GM10248 (cell line): ENCODE measurements around the gene ACP6.
A peak's percentile ranks its signal among the peaks of the same experiment; 100 is the strongest.
"Not testable (repeated sequence)": the region's sequence is repeated elsewhere in the genome, so short reads cannot be mapped to it uniquely, and the experiment has no call there.

Experiments used
- CTCF ChIA-PET: fragments of 300-600 bp; sonication (Branson Sonifier 250); formaldehyde crosslinking; extraction: SDS; loops from one replicate; lab custom pipeline; 2021; ENCODE audit warnings: antibody characterized with exemption; lab: Yijun Ruan, JAX
- POLR2A ChIA-PET: fragments of 350-650 bp; sonication (Branson Sonifier 250); formaldehyde crosslinking; extraction: SDS; loops from one replicate; lab custom pipeline; 2020; ENCODE audit warnings: antibody characterized with exemption; lab: Yijun Ruan, JAX
- DNase-seq: peaks from one replicate; pipeline ENCODE4 v3.0.0; 2012; ENCODE audit errors: extremely low spot score
- TF ChIP-seq, protein P1 (sequence below): IDR thresholded peaks from 2 replicates; pipeline ENCODE4 v1.5.1; 2012; ENCODE audit warnings: mild to moderate bottlenecking, low read depth; ENCODE audit errors: extremely low read depth, missing control alignments, control extremely low read depth

The ACP6 gene

DNA sequence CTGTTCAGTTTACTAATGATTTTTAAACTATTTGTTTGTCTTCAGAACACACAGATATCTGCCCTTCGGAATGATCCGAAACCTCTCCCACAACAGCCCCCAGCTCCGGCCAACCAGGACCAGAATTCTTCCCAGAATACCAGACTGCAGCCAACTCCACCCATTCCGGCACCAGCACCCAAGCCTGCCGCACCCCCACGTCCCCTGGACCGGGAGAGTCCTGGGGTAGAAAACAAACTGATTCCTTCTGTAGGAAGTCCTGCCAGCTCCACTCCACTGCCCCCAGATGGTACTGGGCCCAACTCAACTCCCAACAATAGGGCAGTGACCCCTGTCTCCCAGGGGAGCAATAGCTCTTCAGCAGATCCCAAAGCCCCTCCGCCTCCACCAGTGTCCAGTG, 51.6 kb downstream of the ACP6 start:
- CTCF ChIA-PET: interaction anchor here (1.1 to 4.2 kb wide), 3 partner anchors 8 to 22 kb away, joined by 3 to 24 read pairs (median 4); no protein-coding TSS in a partner anchor
- TF ChIP-seq, protein P1, sequence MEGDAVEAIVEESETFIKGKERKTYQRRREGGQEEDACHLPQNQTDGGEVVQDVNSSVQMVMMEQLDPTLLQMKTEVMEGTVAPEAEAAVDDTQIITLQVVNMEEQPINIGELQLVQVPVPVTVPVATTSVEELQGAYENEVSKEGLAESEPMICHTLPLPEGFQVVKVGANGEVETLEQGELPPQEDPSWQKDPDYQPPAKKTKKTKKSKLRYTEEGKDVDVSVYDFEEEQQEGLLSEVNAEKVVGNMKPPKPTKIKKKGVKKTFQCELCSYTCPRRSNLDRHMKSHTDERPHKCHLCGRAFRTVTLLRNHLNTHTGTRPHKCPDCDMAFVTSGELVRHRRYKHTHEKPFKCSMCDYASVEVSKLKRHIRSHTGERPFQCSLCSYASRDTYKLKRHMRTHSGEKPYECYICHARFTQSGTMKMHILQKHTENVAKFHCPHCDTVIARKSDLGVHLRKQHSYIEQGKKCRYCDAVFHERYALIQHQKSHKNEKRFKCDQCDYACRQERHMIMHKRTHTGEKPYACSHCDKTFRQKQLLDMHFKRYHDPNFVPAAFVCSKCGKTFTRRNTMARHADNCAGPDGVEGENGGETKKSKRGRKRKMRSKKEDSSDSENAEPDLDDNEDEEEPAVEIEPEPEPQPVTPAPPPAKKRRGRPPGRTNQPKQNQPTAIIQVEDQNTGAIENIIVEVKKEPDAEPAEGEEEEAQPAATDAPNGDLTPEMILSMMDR: no peak
- POLR2A ChIA-PET: no interaction called here

DNA sequence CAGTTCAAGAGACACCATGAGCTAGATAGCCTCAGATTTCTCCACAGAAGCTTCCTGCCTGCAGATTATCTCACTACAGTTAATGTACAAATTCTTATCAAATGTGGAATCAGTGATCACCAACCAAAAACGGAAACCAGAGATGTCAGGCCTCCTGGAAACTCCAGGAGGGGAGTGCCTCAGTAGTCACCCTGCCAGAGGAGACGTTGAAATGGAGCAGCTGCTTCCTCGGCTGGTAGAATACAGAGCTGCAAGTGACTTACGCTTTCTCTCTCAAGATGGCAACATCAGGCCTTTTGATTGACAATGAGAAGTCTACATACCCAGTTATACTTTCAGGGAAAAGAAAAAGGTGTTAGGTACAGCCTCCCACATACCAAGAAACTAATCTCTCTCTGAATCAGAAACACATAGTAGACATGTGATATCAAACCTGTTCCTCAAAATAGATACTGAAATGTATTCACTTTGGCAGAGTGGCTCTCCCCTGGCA, 52.2 kb downstream of the ACP6 start:
- ChIA-PET POLR2A (no interaction called here), CTCF (interaction anchor here (1.1 to 4.2 kb wide), 3 partner anchors 8 to 23 kb away, joined by 3 to 24 read pairs (median 4); no protein-coding TSS in a partner anchor)
- TF ChIP-seq, protein P1: no peak
- no peak for DNase-seq

More for the DNA sequence above, 51.6 kb downstream of the ACP6 start:
- no peak for DNase-seq

DNA sequence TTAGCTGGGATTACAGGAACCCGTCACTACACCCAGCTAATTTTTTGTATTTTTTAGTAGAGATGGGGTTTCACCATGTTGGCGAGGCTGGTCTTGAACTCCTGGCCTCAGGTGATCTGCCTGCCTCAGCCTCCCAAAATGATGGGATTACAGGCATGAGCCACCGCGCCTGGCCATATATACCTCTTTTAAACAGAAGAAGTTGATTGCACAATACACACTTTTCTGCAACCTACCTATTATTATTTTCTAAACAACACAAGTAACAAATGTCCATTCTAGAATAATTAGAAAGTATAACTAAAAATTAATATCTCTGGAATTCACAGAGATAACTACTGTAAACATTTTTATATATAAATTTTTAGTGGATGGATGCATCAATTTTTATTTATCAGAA, 55.4 kb downstream of the ACP6 start:
- CTCF ChIA-PET: interaction anchor here (4.2 to 6.0 kb wide), 2 partner anchors 12 kb away, joined by 24 to 37 read pairs; no protein-coding TSS in a partner anchor
- DNase-seq, POLR2A ChIA-PET: not testable (repeated sequence)

DNA sequence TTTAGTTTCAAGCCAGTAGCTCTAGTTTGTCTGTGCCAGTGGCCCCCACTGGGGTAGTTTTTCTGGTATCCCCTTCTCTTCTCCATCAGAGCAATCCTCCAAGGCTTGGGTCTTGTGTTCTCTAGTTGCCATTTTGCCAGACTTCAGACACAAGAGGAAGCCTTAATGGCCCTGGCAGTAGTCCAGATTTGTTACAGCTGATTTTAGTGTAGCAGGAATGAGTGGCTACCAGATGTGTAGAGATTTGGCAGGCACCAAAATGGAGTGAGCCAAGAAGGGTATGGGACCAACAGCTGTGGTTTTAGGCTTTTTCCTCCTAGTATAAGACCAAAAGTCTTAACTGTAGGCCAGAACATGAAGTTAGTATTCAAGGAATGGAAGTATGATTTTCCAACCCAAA, 56.8 kb downstream of the ACP6 start:
- ChIA-PET CTCF (interaction anchor here (0.7 to 6.0 kb wide), 3 partner anchors 8 to 14 kb away, joined by 3 to 37 read pairs (median 3); no protein-coding TSS in a partner anchor), POLR2A (no interaction called here)
- no peak for DNase-seq
- TF ChIP-seq, protein P1: no peak

DNA sequence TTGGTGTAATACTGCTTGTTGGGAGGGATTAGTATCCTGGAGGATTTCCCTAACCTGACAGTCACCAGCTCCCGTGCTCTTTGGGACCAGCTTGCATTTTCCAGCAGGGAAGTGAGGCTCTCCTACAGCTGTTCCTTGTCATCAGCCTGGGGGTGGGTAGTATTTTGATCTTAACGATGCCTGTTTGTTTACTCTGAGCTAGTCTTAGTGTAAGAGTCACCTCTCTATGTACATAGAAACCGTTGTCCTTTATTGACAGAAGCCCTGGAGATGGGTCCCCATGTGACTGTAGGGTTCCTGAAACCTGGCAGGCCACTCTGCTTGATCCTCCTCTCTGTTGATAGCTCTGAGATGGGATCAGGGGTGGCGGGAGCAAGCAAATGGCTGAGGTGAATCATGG, 58.0 kb downstream of the ACP6 start:
- CTCF ChIA-PET: interaction anchor here (6.0 kb wide), 1 partner anchor 15 kb away, joined by 37 read pairs; no protein-coding TSS in a partner anchor
- TF ChIP-seq, protein P1: no peak
- POLR2A ChIA-PET: no interaction called here
- no peak for DNase-seq

DNA sequence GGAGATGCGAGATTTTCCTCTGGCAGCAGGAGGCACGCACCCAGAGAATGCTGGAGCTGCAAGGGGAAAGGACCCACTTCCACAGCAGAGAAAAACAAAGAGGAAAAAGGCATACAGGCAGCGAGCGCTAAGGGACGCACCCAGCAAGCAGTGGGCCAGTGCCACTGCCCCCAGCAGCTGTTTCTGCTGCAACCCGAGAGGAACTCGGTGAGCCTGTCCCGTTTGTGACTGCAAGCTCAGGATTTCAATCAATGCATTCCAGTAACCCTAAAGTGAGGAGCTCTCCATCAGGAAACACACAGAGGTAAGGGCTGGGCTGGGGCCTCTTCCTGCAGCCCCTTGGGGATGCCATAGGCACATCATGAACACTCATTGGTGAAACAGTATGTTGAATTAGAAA, 58.7 kb downstream of the ACP6 start:
- ChIA-PET CTCF (interaction anchor here (0.8 to 6.0 kb wide), 3 partner anchors 16 to 117 kb away, joined by 3 to 37 read pairs (median 4); no protein-coding TSS in a partner anchor), POLR2A (no interaction called here)
- TF ChIP-seq, protein P1: no peak
- DNase-seq: no peak

DNA sequence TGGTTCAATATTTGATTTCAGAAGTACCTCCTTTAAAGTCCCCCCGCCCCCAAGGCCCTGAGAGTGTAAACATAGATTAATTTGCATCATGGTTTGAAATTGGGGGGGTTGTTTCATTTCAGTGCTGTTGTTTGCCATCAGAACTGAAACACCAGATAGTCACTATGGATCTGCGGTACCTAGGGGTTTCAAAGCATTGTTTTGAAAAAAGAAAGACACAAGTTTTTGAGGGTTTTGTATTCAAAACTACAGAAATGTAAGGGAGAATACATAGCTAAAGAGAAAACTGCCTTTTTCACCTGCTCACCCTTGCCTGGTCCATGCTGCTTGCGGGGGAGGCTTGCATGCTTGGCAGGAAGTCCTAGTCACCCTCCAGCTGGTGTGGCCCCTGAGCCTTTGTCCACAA, 59.3 kb downstream of the ACP6 start:
- TF ChIP-seq, protein P1: no peak
- ChIA-PET CTCF (interaction anchor here (0.8 to 6.0 kb wide), 3 partner anchors 16 to 117 kb away, joined by 3 to 37 read pairs (median 4); no protein-coding TSS in a partner anchor), POLR2A (no interaction called here)
- peak; percentile 52 for DNase-seq
